HL-60/S4 treated with phorbol 12-myristate 13-acetate at 8.2 ng/mL for 4 days and 3 days (cell line): ENCODE data around the gene GRK5.

ENCODE experiments used
- in situ Hi-C: fragments of 300-500 bp; cut with MboI; formaldehyde crosslinking; loops from 2 replicates; pipeline ENCODE4 v1.15.0; 2022; ENCODE audit warnings: low sequenced_read_pairs

The GRK5 gene

DNA sequence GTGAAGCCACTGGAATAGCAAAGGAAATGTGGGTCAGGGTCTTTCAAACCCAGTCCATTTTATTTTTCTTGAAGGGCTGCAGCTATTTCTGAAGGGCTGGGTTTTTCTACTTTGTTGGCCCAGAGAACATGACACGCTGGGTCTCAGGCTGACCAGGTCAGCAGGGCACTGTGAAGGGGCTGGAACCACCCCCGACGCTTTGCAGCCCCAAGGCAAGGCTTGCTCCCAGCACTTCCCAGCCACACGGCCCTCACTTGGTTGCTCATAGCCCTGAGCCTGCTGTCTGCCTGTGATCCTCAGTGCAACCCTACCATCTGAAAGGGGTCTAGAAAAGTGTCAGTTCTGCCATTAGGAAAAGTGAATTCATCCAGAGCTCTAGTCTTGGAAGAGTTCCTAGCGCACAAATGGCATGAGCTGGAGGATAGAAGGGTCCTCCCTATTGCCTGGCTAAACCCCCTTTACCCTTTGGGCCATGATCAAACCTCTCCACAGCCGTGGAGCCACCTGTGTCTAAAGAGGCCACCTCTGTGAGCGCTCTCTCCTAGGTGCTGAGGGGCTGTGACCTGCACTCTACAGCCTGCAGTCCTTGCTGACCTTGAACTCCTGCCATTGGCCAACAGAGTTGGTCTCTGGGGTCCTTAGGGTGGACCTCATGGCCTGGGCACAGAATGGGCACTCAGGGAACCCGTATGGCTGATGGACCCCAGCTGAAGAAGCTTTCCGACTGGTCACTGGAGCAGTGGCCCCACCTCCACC, 203.2 kb downstream of the GRK5 start:
- in situ Hi-C loops: loop anchor here (25.0 kb wide), 1 partner anchor 198 kb away; the partner anchor contains the start of gene GRK5

DNA sequence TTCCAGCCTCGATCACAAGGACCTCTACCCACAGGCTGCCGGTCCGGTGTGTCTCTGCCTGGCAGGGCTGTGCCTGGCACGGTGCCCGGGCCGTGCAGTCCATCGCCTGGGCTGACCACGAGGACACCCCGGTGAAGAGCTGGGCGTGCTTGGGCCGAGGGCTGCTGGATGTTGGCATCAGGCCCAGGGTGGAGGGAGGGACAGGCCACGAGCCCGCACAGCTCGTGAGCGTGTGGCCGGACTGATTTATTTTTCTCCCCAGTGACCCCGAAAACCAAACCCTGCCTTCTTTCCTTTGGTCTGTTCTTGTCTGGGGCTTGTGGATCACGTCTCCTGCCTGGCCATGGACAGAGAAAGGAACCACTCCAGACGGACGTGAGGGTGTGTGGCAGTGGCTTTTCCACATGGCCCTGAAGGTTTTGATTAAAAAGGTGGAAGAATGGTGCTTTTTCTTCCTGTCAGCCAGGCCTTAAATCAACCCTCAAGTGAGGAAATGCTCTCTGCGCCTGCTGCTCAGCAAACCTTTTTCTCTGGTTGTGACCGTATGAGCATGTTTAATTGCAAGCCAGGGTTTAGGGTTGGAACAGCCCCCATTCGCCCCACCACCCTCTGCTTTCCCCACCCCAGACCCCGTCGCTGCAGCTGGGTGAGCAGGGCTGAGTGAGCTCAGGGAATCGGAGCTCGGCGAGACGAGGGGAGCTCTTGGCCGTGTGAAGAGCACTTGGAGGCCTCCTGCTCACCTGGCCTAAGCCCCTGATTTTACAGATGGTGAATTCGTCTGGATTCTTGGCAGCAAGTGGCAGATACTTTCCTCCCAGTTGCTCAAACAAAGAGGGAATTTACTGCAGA, 205.1 kb downstream of the GRK5 start:
- in situ Hi-C loops: loop anchor here (25.0 kb wide), 1 partner anchor 200 kb away; the partner anchor contains the start of gene GRK5

DNA sequence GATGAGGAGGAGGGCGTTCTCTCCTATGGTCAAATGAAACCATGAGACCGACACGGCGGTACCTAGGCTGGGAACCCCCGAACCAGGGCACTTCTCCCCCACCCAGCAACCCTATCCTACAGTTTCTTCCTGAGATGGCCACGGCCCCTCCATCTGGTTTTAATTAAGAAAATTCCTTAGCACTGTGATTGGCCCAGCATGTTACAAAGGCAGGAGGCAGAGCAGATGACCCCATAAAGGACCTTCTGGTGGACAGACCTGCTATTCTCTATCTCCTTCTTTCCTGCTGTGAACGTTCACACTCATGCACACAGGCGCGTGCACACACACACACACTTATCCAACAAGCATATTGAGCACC, 205.7 kb downstream of the GRK5 start:
- in situ Hi-C loops: loop anchor here (25.0 kb wide), 1 partner anchor 201 kb away; the partner anchor contains the start of gene GRK5

DNA sequence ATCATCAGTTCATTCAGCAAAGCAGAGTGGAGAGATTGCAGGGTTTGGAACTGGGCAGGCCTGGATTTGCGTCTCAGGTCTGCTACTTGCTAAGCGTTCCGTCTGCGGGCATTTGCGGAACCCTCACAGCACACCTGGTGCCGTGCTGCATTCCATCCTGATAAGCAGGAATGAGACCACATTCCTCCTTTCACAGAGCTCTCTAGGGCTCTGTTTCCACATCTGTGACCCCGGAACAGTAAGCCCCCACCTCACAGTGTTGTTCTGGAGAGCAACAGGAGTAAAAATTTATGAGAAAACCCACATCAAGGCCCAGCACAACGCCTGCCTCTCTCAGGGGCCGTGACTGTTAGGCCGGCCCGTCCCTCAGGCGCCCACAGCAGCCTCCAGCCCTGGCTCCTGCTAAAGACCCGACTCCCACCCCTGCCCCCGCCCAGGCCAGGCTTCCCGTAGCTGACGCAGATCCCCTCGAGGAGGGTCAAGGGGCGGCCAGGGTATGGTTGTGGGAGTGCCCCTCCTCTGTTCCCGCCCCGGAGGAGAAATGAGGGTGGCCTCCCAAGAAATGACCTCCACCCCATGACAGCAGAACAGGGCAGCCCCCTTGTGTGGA, 206.2 kb downstream of the GRK5 start:
- in situ Hi-C loops: loop anchor here (25.0 kb wide), 1 partner anchor 201 kb away; the partner anchor contains the start of gene GRK5

DNA sequence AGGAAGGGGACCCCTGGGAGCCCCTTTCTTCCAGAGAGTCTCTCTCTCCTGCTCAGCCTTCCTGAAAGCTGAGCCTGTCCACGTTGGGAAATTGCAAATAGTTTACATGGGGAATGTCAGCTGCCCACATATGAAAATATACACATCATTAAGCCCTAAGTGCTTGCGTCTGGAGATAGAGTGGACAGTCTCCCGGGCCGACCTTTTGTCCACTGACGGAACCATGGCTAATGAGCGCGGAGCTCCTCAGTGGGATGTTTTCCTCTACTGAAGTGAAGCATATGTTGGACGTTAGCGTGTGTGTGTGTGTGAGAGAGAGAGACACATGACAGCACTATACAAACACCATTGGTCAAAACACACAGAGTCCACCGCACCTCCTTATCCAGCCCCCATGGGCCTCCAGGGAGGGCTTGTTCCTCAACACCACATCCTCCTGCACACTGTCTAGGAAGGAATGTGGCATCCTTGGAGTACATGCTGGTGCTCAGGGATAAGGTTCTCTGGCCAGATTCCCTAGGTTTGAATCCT, 206.8 kb downstream of the GRK5 start:
- in situ Hi-C loops: loop anchor here (25.0 kb wide), 1 partner anchor 202 kb away; the partner anchor contains the start of gene GRK5

DNA sequence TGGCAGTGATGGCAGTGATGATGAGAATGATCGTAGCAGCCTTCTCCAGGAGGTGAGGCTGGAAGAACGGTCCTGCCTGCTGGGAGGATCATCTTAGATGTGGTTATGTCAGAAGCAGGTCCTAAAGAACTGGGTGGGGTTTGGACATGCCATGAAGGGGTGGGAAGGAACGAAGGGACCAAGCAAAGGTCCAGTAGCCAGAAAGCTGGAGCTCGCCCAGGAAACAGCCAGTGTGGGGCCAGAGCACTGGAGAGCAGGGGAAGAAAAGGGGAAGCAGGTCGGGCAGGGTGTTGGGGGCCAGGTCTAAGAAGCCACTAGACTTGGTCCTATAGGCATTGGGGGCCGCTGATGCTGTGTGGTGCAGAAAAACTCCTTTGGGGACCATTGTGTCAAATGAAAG, 207.8 kb downstream of the GRK5 start:
- in situ Hi-C loops: loop anchor here (25.0 kb wide), 1 partner anchor 203 kb away; the partner anchor contains the start of gene GRK5

DNA sequence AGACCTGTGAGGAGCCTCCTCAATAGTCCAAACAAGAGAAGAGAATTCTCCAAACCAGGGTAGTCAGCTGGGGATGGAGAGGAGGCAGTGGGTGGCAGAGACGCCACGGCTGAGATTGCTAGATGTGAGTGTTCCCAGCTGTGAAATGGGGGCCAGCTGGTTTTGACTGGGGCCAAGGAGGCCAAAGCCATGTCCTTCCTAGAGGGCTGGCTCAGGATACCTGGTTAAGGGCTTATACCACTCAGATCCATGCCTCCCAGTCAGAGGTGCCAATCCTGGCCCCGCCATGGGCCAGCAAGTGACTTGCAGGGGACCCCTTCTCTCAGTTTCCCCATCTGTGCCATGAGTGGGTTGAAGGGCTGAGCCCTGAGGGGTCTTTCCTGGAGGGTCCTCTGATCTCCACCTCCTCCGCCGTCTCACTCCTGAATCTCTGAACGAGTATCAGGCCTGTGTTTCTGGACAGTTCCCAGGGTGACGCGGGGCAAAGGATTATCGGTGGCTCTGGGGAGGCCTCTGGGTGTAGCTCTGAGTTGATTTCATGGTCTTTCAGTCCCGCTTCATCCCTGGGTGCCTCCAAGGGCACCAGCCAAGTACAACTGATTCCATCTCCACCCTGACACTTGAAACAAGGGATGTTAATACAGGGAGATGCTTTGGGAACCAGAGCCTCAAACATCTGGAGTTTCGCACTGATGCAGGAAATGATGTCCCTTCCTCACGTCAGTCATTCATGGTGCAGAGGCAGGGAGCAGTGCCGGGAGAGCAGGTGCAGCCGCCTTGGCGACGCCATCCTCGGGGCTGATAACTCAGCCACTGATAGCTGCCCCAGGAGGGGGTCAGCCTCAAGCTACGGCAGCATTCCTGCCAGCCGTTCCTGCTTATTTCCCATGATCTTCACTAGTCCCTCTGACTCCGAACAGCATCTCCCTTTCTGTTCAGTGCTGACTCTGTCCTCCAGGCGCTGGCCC, 208.4 kb downstream of the GRK5 start:
- in situ Hi-C loops: loop anchor here (25.0 kb wide), 1 partner anchor 204 kb away; the partner anchor contains the start of gene GRK5

DNA sequence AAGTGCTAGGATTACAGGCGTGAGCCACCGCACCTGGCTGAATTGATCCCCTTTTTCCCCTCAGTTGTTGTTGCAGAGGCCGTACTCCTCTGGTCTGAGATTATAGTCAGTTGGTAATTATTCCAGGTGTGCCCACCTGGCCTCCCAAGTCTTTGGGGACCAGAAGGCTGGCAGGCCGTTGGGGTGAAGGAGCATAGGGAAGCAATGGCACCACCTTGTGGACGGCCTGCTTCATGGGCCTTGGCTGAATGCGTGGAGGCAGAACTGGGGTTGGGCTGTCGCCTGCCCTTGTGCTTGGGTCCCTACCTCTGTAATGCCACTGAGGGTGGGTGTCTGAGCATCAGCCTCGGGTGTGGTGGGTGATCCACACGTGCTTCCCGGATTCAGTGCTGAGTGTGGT, 209.5 kb downstream of the GRK5 start:
- in situ Hi-C loops: loop anchor here (25.0 kb wide), 1 partner anchor 205 kb away; the partner anchor contains the start of gene GRK5

DNA sequence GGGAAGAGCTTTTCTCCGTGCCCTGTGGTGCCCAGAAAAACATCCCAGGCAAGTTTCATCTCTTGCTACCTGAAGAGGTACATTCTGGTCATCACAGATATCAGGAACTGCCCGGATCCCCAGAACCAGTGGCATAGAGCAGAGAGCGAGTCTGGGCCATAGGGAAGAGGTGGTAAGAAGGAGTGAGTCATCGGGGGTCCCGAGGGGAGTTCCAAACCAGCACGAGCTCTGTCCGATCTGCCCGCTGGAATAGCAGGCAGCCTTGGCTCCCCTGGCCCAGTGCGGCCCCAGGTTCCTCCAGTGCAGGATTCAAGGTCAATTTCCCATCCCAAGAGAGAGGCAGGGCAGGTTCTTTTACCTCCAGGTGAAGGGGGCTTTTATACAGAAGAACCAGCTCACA, 210.5 kb downstream of the GRK5 start:
- in situ Hi-C loops: loop anchor here (25.0 kb wide), 1 partner anchor 206 kb away; the partner anchor contains the start of gene GRK5

DNA sequence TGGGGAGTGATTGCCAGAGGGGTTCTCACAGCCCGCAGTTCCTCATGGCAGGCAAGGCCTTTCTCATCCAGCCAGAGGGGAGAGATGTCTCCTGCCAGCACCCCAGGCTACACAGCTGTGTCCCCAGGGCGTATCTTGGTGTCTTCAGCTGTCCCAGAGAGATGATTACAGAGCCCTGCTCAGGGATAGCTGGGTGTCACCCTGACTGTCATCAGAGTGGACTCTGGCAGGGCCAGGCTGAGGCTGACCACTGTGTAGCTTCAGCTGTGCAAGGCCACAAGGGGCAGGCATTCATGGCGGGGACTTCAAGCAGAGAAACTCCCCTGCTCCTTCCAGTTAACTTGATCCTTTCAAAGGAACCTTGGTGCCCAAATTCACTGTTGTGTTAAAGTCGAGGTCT, 211.0 kb downstream of the GRK5 start:
- in situ Hi-C loops: loop anchor here (25.0 kb wide), 1 partner anchor 206 kb away; the partner anchor contains the start of gene GRK5

DNA sequence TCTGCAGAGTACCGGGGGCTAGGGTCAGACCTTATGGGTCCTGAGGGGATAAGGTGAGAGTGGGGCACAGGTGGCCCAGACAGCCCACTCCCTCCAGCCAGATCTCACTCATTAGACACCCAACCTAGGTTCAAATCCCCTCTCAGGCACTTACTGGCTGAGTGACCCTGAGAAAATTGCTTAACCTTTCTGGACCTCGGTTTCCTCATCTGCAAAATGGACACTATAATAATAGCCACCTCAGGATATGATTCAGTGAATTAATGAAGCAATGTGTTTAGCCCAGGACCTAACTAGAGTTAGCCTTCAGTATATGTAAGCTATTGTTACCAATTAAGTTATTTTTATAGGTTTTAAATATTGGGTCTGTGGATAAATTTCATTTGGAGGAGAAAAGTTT, 212.6 kb downstream of the GRK5 start:
- in situ Hi-C loops: loop anchor here (25.0 kb wide), 1 partner anchor 208 kb away; the partner anchor contains the start of gene GRK5

DNA sequence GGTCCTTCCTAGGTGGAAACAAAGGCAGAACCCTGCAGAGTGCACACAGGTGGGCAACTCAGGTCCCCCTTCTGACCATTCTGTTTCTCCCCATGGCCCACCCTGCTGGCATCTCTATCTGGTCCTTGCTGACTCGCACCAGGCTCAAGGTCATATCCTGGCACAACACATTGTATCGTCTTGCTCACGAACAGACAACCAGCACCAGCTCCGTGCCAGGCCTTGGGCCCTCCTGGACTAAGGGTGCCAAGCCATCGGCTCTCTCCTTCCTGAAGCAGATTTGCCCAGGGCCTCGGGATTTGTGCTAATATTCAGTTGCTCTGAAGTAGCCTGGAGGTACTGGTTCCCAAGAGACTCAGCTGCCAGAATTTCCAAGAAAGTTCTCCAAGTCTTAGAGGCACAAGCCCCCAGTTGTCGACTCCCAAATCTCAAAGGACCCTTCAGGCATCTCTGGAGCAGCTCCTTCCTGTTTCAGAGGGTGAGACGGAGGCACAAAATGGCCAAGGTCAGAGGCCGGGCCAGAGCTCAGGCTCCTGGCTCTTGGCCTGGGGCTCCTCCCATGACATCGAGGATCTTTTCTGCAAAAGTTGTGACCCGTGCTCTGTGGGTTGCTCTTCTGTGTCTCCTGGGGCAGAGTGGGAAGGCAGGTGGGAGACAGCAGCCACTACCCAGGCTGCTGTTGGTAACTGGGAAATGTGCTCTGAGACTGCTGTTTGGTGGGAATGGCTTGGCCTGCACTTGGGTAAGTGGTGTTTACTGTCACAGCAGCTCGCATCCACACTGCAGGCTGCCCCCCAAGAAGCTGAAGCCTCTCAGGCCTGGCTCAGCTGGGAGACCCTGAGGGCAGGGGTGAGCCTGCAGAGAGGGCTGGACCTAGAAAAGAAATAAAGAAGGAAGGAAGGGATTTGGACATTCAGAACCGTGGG, 213.8 kb downstream of the GRK5 start:
- in situ Hi-C loops: loop anchor here (25.0 kb wide), 1 partner anchor 209 kb away; the partner anchor contains the start of gene GRK5

DNA sequence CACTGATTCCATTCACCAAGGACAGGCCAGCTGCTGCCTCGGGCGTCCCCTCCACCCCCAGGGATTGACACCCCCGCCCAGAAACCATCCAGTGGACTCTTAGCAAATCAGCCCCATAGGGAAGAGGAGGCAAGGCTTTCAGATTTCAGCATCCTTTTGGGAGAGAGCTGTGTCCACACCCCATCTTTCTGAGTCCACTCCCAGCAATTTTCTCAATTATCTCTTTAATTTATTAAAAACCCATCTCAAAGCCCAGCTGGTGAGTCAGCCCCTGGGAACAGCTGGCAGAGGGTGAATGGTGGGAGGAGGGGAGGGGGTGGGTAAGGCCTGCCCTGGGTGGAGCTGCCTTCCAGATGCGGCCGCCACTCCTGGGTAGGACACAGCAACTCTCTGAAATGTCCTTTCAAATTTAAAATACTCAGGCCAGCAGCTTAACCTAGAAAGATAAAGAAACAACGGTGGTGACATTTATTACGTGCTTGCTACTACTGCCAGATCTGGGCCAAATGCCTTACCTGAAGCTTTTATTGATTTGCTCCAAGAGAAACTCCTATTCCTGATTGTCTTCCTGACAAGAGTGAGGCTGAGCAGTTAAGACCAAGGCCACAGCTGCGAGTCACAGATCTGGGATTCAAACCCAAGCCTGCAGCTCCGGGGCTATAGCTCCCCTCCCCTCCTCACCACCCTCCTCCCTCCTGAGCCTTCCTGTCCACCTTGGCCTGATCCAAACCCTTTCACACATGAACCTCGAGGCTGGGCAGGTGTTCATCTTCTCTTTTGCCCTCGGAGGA, 214.7 kb downstream of the GRK5 start:
- in situ Hi-C loops: loop anchor here (25.0 kb wide), 1 partner anchor 210 kb away; the partner anchor contains the start of gene GRK5

DNA sequence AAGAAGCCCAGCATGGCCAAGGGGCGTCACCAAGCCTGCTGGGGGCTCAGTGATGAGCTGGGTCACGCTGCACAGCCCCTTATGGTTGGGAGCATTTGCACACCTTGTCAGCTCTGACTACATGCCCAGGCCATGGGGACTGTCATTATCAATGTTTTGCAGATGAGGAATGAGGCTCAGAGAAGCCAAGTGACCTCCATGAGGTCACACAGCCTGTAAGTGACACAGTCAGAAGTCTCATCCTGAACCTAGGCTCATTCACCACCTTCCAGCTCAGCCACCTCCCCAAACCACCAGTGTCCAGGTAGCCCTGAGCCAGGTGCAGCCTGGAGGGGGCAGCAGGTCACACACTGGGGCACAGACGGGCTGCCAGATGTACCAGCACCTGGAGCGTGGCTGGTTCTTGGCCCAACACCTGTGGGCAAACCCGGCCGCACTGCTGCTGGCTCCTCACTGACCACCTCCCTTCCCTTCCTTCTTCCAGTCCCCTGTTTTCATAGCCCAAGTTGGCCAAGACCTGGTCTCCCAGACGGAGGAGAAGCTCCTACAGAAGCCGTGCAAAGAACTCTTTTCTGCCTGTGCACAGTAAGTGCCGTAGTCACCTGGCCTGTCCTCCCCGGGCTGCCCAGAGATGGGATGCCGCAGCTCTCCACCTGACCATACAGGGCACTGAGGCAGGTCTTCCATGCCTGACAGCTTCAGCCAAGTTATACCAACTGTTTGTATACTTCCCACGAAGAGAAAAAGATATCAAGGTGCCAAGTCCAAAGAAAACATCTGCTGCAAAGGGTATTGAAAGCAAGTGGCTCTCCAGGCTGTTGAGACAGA, 215.5 kb downstream of the GRK5 start:
- in situ Hi-C loops: loop anchor here (25.0 kb wide), 1 partner anchor 211 kb away; the partner anchor contains the start of gene GRK5

DNA sequence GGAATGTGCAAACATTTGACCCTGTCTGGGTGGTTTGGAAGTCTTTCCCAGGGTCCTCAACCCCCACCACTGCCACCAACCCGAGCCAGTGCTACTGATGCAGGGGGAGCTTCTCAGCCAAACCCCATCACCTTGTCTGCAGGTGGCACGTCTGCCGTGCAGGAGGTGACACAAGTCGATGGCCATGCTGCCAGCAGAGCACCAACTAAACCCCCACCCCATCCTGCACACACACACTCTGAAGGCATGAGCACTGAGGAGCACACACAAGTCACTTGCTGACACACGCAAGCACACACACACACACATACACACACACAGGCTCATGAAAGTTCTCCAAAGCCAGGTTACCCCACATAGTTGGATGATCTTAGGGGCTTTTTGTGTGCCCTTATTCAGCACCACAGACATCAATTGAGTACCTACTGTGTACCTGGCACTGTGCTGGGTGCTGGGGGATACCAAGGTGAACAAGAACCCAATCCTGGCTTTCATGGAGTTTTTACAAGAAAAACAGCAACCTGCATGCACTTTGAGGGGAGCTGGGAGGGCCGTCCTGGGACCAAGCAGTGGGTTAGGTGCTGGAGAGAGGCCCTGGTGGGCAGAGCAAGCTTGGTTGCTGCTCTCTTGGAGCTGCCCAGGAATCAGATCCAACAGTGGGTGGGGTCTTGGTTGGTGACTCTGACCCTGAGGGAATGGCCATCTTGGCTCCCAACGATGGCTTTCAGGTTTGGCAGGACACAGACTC, 216.3 kb downstream of the GRK5 start:
- in situ Hi-C loops: loop anchor here (25.0 kb wide), 1 partner anchor 211 kb away; the partner anchor contains the start of gene GRK5
